Myocyte (in vitro differentiated cells): Measurements from ENCODE around the gene LRBA. TPM values are rescaled to one million over a fixed set of nuclear protein-coding genes. Genes with fewer than 3 reads are reported as not detected.

Source experiments
- DNase-seq: peaks from one replicate; pipeline ENCODE4 v3.0.0-alpha.2; 2012; ENCODE audit warnings: low read depth
- total RNA-seq: library from RNA; depleted of rRNA; stranded (reverse); fragments of >200 nt; gene quantifications from 2 replicates; pipeline ENCODE4 v1.2.3, GENCODE V29; 2014

Gene LRBA
- total RNA-seq, 1 donor from 2014 or later = 52.8 TPM

DNA sequence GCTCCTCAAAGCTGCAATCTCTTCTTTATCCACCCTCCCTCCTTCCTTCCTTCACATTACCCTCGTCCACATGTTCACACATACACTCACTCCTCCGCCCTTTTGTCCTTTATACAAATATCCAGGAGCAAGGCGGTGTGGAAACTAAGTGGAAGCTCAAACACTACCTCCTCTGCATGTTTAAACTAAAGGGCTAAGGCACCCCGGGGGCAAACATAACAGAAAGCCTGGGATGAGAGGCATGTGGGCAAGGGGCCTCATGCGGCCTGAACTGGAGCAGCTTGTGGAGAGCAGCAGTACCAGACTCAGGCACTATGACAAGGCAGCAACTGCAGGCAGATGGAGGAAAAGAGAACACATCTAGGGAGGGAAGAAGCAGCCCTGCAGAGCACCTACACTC is 423.7 kb downstream of the LRBA start:
- DNase-seq = no peak

DNA sequence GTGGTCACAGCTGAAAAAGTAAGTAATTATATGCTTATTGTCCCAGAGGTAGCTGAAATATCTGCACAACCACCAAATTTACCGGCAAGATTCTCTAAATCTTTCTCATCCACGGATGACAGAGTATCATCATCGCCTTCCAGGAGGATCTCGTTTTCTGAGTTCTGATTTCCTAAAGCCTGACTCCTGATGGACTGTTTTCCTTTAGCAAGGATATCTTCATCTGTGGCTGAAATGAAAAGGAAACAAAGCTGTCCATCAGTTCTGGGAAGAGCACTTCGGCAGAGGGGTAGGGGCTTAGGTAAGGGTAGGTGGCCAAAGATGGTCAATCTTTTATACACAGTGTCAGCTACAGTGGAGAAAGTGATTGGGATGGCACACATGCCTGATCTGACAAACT is 424.5 kb downstream of the LRBA start:
- DNase-seq = no peak

DNA sequence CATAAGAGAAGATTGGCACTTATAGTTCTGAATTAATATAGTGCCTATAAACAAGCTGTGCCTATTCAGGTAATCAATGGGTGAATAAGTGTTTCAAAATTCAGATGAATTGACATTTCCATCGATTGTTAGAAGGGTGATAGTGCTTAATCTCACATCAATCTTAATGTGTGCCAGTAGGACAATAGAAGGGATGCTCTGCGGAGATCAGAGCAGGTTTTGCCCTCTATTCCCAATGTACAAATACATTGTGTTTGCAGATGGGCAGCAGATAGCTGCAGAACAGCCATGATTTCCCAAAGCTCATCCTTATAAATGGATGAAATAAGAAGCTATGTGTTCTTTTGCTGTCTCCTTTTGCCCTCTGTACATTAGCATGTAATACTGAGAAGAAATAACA is 425.9 kb downstream of the LRBA start:
- no peak for DNase-seq

DNA sequence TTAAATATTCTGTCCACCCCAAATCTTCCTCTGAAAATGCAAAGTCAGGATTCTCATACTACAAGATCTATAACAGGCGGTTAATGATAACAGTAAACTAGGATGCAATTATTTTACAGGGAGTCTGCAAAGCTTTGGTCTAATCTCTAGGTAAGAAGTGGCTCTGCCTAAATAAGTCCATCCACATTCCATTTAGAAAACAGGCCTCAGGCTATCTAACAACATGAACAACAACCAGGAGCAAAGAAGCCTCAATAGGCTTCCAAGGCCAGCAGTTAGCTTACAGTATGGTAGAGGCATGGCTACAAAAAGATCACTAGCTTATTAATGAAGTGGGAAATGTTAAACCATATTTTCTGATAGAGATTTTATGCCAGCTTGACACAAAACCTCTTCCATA is 426.8 kb downstream of the LRBA start:
- no peak for DNase-seq

DNA sequence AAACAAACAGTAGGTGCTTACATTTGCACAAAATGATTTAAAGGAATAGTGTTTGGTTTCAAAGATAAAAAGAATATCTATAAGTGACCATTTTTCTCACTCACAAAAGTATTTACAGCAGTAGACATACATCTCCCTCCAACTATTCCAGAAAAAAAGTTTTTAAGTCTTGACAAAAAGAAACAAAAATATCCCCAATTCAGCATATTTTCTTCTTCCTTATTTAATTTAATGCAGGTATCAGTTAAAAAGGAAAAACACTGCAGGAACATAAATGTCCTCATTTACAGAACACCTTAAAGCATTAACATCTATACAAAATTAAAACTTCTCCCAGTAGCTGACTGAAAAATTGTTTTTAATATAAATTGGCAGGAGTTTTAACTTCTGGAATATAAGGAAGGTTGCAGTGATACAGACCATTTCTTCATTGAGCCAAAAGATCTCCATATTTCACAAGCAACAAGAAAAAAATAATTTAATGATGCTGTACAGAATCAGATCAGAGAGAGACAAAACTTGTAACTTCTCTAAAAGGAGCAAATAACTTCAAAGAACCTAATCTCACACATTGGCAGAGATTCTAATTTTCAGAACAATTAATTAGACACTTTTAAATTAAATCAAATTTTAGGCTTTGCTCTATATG is 428.8 kb downstream of the LRBA start:
- no peak for DNase-seq

DNA sequence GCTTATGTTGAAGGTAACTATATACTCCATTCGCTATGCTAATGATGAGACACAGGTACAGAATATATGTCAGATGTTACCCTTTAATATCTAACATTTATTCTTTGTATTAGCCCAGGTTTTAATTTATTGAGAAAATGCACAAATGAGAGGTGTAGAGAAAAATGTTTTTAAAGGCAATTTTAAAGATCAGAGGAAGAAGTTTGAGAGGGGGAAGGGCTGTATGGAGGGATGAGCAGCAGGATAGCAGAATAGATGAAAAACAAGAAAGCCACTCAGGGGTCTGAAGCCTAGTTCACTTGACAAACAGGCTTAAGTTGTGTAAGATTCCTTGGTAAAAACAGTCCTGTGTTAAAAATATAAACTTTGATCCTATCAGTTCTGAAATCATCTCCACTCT is 429.5 kb downstream of the LRBA start:
- DNase-seq = no peak

DNA sequence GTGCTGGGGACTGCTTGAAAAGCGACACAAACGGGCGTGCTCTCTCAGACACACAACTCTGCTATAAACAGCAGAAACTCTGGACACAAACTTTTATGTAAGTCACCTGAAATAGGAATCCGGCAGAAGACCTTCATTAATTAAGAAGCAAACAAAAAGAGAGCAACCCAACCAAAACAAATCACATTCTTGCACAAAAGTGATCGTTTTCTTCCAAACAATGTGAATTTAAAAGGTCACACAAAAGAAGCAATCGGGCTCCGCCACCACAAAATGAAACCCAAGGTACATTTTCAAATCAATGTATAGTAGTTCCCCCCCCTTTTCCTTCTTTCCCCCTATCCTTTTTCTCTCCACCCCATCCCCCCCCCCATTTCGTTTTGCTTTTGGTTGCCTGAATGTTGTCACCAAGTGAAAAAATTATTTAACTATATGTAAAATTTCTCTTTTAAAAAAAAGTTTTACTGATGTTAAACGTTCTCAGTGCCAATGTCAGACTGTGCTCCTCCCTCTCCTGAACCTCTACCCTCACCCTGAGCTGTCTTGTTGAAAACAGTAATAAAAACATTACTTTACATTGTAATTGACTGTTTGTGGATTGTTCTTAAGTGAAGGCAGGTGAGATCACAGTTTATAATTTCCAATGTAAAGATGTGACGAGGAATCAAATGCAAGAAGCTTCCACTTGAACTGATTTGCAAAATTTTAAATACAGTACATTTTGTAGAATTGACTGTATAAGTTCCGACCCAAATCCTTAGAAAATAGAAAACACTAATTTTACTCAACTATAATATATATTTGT is 430.8 kb downstream of the LRBA start:
- no peak for DNase-seq

DNA sequence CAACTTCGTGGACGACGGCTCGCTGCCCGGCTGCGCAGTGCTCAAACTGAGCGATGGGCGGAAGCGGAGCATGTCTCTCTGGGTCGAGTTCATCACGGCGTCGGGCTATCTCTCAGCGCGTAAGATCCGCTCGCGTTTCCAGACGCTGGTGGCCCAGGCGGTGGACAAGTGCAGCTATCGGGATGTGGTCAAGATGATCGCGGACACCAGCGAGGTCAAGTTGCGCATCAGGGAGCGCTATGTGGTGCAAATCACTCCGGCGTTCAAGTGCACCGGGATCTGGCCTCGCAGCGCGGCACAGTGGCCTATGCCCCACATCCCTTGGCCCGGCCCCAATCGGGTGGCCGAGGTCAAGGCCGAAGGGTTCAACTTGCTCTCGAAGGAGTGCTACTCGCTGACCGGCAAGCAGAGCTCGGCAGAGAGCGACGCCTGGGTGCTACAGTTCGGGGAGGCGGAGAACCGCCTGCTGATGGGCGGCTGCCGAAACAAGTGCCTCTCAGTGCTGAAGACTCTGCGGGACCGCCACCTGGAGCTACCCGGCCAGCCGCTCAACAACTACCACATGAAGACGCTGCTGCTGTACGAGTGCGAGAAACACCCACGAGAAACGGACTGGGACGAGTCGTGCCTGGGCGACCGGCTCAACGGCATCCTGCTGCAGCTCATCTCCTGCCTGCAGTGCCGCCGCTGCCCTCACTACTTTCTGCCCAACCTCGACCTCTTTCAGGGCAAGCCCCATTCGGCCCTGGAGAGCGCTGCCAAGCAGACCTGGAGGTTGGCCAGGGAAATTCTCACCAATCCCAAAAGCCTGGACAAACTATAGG is 431.6 kb downstream of the LRBA start:
- DNase-seq = no peak

DNA sequence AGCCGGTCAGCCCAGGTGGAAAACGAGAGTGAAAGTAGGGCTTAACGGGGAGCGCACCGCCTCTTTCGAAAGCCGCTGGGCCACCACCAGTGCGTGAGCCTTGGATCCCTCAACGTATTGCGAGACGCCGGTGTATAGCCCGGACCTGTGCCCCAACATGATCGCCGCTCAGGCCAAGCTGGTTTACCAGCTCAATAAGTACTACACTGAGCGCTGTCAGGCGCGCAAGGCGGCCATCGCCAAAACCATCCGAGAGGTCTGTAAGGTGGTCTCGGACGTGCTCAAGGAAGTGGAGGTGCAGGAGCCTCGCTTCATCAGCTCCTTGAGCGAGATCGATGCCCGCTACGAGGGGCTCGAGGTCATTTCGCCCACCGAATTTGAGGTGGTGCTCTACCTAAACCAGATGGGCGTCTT is 432.2 kb downstream of the LRBA start:
- no peak for DNase-seq

DNA sequence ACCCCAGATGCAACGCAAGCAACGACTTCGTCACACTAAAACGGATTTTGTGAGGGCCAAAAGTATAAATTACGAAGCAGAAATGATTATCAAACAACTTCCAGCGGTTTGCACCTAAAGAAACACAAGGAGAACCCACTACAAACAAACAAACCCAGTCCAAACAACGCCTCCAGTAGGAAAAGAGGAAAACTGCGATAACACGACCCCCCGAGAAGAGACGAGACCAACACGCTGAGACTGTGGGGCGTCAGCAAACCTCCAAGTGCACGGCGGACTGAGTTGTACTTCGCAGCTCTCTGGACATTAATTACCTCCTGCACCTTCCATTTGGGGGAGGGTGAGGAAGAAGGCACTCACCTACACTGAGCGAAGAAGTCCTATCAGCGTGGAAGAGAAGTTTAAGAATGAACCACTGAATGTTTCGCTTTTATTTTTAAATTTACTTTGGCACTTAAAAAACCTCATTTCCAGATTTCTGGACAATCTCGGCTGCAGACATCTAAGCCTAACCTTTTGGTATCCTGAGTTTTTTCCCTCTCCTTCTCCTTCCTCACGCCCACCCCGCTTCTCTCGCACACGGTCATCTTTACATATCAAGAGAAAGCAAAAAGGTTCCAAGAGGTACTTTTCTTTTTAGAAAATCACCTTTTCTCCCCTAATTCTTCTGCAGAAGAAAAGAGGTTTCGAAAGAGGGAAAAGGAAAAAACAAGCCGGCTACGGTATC is 432.8 kb downstream of the LRBA start, which contains the start of gene MAB21L2:
Gene MAB21L2 (plus strand): TSS at position 6 of the 727 bp plus-strand sequence. CDS start 879 bp downstream, outside the sequence.
- no peak for DNase-seq

DNA sequence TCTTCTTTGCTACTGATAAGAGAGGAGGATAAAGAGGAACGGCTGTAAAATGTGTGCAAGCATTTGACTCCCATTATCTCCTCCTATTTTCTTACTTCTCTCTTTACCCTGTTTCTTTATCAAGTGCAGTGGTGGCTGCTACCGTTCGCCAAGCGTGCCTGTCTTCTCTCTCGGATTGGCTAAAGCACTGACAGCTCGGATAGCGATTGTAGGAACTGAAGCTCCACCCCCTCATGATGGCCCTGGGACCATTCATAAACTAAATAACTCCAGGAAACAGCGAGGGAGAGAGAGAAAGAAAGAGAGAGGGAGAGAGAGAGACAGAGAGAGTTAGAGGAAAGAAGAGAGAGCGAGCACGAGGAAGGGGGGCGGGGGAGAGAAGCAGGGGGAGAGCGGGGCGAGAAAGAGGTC is 433.4 kb downstream of the LRBA start:
- DNase-seq = no peak

DNA sequence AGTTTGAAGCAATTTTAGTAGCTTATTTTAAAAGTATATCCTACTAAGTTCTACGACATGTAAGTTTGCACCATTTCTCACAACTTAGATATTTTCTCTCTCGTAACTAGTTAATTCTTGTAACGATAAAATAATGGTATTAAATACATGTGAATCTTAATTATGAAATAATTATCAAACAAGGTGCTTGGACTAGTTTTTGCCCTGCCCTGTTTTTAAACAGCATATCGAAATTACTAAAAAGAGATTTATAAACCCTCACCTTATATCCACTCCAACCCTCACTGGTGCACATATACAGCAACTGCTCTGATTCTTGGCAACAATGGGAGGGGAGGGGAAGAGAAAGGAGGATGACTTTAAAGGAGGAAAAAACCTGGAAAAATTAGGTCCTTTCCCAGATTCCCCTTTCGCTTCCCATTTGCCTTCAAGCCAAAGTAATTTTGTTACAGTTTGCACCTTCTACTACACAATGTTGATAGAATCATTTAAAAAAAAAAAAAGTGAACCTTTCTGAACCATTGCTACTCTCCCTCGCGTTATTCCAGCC is 434.0 kb downstream of the LRBA start:
- no peak for DNase-seq

DNA sequence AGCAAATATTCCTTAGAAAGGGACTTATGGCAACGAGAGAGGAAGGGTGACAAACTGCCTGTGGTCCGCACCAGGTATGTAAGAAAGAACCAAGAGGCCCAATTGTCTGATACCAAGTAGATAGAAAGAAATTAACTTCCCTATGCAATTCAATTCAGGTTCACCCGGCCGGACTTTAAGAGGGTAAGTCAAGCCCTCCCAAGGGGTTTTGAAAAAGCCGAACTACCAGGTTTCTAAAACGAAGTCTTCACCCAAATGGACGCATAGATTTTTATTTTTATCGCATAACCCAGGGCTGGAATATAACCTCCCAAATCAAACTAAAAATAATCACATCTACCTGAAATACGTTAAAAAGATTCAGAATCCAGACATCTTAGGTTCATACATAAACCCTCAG is 434.8 kb downstream of the LRBA start:
- DNase-seq = no peak

DNA sequence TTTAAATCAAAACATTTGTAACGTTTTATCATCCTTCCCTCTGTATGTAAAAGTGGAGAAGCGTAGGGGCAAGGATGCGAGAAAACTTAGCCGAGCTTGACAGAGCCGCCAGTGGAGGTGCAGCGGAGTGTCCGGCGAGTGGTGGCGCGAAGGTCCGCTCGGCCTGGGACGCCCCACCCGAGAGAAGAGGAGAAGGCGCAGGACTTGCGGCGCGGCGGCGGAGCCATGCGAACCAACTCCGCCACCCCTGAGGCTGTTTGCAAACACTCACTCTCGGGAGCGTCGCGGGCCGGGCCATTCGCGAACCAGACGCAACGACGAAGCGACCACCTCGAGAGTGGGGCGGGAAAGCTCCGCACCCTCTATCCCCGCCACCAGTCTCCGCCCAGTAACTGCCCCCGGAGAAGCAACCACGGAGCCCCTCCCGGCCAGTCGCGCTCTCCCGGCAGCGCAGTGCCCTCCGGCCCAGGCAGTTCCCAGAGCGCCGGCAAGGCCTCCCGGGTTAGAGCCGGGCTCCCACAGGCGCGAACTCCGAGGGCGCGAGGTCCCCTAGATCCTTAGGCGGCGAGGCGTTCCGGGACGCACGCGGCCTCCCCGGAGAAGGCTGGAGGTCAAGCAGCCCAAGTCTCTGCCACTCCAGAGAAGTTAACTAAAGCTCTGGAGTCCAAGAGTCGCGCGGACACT is 435.4 kb downstream of the LRBA start:
- DNase-seq = peak; percentile 64

DNA sequence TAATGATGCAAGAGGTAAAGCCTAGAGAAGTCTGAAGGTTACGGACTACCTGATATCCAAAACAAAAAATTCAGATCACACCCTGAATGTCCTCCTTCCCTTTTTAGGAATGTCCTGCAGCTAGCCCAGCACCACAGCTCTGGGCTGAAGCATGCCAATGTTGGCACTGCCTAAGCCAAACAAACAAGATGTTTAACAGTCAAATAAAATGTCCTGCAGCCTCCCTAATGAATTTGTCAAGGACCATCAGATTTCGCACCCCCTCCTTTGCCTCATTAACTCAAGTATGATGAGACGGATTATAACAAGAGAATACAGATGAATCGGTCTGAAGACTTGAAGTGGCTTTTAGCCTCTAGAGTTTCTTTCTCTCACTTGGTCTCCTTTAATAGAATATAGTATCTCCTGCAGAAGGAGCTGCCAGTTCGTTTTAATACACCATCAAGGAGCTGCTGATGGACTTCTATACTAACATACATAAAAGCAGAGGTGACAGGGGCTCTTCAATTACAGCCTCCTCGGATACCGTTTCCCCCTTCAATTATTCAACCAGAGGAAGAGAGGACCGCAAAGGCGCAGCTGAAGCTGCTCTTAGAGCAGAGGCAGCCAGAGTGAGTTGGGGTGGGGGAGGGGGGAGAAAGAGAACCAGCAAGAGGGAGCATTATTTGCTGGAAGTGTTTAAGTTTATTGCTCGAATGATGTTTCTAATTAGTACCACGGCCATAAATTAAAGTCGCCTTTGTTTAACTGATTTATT is 436.2 kb downstream of the LRBA start:
- peak; percentile 78 for DNase-seq

DNA sequence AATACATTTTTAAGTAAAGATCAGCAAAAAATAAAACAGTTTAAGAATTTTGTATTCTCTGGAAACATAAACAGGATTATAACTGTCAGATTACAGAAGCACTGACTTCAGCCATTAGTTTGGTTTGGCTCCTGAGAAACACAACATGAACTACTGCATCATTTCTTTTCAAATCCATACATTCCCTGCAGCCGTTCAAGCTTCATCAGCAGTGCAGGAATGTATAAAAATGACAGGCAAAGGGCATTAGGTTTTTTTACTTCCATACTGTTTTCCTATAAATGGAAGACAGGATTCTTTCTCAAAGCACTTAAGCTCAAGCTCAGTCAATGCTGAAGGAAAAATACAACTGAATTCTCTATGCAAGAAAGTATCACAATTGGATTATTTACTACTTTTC is 437.3 kb downstream of the LRBA start:
- no peak for DNase-seq

DNA sequence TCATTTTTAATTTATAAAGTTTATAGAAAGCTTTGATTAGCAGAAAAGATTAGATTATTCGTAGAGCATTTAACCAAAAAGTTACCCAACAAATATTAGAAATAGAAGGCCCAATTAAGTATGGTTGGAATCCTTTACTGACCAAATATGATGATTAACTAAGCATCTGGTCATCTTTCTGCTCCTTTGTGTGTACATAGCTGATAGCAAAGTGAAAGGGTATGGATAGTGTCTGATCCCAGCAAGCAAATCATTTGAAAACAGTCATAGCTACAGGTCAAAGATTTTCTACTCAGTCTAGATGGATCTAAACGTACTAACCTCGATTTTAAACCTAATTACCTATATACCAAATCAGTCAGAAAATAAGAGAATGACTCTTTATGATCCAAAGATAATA is 440.4 kb downstream of the LRBA start:
- DNase-seq = no peak

DNA sequence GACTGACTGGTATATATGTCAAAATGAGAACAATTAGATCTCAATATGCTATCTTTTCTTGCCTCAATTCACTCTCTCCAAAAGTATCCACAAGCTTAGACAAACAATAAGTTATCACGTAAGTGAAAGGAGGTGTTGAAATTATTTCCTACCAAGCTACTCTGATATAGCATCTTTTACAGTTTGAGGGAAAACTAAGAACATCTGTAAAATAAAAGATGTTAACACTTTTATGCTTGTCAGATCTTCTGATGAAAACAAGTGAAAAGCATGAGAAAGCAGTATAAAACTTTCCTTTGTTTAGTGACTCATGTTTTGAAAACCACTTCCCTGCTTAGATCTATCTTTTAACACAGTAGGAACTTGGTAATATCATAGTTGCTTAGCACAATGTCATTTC is 441.6 kb downstream of the LRBA start:
- peak; percentile 22 for DNase-seq

DNA sequence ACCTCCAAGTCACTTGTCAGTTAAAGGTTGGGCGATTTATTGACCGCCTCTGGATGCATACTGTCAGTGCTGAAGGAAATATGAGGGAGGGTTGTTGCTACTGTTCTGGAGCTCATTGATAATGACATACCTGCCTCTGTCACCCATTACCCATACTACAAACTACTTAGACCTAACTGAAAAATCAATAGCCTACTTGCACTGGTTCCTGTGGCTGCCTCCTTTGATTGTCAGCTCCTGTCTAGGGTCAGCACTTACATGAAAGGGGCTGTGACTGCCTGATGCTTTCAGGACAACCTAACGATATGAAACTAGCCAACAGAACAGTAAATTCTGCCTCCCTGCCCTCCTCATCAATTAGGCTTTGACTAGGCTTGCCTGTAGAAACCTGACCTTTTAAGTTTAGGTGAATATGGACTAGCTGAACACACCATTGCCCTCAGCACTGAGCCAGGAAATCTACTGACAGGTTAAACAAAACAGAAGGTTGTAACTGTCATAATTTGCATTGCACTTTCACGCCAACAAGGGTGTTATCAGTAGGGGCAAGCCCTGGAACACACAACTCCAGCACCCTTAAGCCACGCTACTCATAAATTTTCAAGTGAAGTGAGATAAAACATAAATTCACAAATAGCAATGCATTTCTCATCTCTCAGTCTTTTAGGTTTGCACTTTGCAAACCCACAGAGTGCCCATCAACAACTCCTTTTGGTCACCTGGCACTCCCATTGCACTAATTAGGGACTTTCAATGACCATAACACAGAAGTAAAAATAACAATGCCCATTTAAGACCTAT is 442.2 kb downstream of the LRBA start:
- DNase-seq = no peak
